Osteoblast (primary cell): ENCODE results near the gene MUC4. TPM values are rescaled to one million over a fixed set of nuclear protein-coding genes. Genes with fewer than 3 reads are reported as not detected.

Experiments
- DNase-seq: peaks from one replicate; pipeline ENCODE4 v3.0.0; 2011; ENCODE audit warnings: low spot score, mixed read lengths; ENCODE audit not compliant: insufficient read length; ENCODE audit errors: missing footprints
- H2AFZ ChIP-seq: 2 replicates; pipeline ENCODE4 v1.6.0; 2011; ENCODE audit warnings: mild to moderate bottlenecking, low read length
- H3K27ac ChIP-seq: 2 replicates; pipeline ENCODE4 v1.5.1; 2011; ENCODE audit warnings: mild to moderate bottlenecking, low read depth, low read length, moderate library complexity
- H3K27me3 ChIP-seq: 2 replicates; pipeline ENCODE4 v1.6.0; 2012; ENCODE audit warnings: mild to moderate bottlenecking, control low read depth, inconsistent platforms, low read length, moderate library complexity; ENCODE audit not compliant: insufficient read depth
- H3K36me3 ChIP-seq: 2 replicates; pipeline ENCODE4 v1.5.1; 2011; ENCODE audit warnings: mild to moderate bottlenecking, low read length, control low read depth, moderate library complexity; ENCODE audit not compliant: insufficient read depth
- H3K4me1 ChIP-seq: 2 replicates; pipeline ENCODE4 v1.5.1; 2011; ENCODE audit warnings: mild to moderate bottlenecking, low read length, control low read depth, moderate library complexity; ENCODE audit not compliant: insufficient read depth
- H3K4me2 ChIP-seq: 2 replicates; pipeline ENCODE4 v1.6.0; 2011; ENCODE audit warnings: mild to moderate bottlenecking, low read length; ENCODE audit not compliant: insufficient read depth
- H3K4me3 ChIP-seq: fragments of 200-600 bp; sonication (generic); 3 replicates; pipeline ENCODE4 v1.5.1; 2012; ENCODE audit warnings: mild to moderate bottlenecking, low read length, inconsistent platforms; ENCODE audit not compliant: insufficient read depth
- H3K79me2 ChIP-seq: 2 replicates; pipeline ENCODE4 v1.6.0; 2012; ENCODE audit warnings: mild to moderate bottlenecking, low read length, control low read depth, inconsistent platforms; ENCODE audit not compliant: insufficient read depth
- H3K9me3 ChIP-seq: 2 replicates; pipeline ENCODE4 v1.5.1; 2011; ENCODE audit warnings: low read depth, low read length, control low read depth
- H4K20me1 ChIP-seq: 2 replicates; pipeline ENCODE4 v1.6.0; 2012; ENCODE audit warnings: mild to moderate bottlenecking, low read length, control low read depth; ENCODE audit not compliant: insufficient read depth
- total RNA-seq: library from RNA; depleted of rRNA; stranded (reverse); fragments of >200 nt; gene quantifications from 2 replicates; pipeline ENCODE4 v1.2.3, GENCODE V29; 2012
- TF ChIP-seq, protein P1 (sequence below): IDR thresholded peaks from 2 replicates; pipeline ENCODE4 v1.5.1; 2011; ENCODE audit warnings: mild to moderate bottlenecking, low read depth, low read length, moderate library complexity; ENCODE audit errors: extremely low read depth

The MUC4 gene
- total RNA-seq, 1 donor = not detected

DNA sequence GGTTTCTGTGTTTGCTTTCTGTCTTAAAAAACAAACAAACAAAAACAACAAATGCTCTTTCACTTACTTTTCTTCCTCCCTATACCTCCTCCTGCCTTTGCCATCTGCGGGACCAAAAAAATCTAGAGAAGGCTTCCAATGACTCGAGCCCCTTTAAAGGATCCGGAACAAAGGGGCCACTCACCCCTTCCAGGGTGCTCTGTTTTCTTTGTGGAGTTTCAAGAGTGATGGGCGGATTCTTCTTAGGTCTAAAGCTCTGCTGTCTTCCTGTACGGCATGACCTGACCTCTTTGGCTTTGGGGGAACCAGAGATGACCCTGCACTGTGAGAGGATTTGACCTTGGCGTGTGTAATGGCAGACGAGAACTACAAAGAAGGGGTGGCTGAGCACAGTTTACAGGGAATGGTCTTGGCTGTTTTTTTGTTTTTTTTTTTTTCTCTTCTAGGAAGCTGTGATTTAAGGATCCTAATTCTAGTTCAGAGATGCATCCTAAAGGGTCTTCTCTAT is 93.2 kb downstream of the MUC4 start:
- H2AFZ ChIP-seq = no peak overlapping the region
- H4K20me1 ChIP-seq = peaks cover 3% of the 10 kb centered on the region
- H3K4me1 ChIP-seq = no peaks in the 10 kb centered on the region
- H3K79me2 ChIP-seq = no peaks in the 10 kb centered on the region
- no peak overlapping the region for H3K4me3 ChIP-seq
- no peaks in the 10 kb centered on the region for H3K36me3 ChIP-seq
- H3K9me3 ChIP-seq = no peaks in the 10 kb centered on the region
- TF ChIP-seq, protein P1, sequence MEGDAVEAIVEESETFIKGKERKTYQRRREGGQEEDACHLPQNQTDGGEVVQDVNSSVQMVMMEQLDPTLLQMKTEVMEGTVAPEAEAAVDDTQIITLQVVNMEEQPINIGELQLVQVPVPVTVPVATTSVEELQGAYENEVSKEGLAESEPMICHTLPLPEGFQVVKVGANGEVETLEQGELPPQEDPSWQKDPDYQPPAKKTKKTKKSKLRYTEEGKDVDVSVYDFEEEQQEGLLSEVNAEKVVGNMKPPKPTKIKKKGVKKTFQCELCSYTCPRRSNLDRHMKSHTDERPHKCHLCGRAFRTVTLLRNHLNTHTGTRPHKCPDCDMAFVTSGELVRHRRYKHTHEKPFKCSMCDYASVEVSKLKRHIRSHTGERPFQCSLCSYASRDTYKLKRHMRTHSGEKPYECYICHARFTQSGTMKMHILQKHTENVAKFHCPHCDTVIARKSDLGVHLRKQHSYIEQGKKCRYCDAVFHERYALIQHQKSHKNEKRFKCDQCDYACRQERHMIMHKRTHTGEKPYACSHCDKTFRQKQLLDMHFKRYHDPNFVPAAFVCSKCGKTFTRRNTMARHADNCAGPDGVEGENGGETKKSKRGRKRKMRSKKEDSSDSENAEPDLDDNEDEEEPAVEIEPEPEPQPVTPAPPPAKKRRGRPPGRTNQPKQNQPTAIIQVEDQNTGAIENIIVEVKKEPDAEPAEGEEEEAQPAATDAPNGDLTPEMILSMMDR = no peak
- no peak overlapping the region for H3K4me2 ChIP-seq
- peaks cover 33% of the 10 kb centered on the region for H3K27me3 ChIP-seq
- H3K27ac ChIP-seq = no peak overlapping the region
- peak; percentile 69 for DNase-seq

DNA sequence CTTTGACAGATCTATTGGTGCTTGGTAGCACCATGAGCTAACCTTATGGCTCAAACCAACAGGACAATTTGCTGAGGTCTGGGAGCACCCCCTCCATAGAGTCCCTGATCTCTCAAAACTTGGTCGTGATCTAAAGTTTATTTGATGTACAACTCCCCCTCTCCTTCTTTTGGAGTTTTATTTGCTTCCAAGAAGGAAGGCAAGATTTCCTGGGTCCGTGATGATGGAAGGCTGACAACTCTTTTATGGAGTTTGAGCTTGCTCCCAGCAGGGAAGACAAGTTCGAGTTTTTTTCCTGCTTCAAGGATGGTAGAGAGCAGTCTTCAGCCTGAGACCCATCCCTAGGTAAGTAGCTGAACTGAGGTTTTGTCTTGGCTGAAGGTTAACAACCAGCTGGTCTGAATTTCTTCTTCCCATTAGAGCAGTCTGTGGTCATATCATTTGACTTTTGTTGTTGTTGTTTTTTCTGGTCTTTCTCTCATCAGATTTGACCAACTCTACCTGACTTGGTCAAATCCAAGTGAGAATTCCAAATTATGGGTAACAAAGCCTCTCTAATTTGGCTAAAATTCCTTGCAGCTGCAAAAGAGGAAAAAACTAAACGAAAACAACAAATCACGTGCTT is 93.8 kb downstream of the MUC4 start:
- Histone ChIP-seq H4K20me1 (peaks cover 3% of the 10 kb centered on the region), H3K4me2 (no peak overlapping the region), H3K27ac (no peak overlapping the region), H3K9me3 (no peaks in the 10 kb centered on the region), H3K4me1 (no peaks in the 10 kb centered on the region), H3K4me3 (no peak overlapping the region), H2AFZ (no peak overlapping the region), H3K36me3 (no peaks in the 10 kb centered on the region), H3K27me3 (peaks cover 33% of the 10 kb centered on the region), H3K79me2 (no peaks in the 10 kb centered on the region)
- no peak for DNase-seq
- TF ChIP-seq, protein P1 = no peak

DNA sequence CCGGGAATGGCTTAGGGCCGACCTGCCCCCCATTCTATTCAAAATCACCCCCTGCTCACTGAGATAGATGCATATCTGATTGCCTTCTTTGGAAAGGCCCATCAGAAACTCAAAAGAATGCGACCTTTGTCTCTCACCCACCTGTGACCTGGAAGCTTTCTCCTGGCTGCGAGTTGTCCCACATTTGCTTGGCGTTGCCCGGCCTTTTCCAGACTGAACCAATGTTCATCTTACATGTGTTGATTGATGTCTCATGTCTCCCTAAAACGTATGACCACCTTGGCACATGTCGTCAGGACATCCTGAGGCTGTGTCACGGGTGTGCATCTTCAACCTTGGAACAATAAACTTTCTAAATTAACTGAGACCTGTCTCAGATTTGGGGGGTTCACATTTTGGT is 94.3 kb downstream of the MUC4 start:
- TF ChIP-seq, protein P1 = no peak
- peak; percentile 66 for DNase-seq

DNA sequence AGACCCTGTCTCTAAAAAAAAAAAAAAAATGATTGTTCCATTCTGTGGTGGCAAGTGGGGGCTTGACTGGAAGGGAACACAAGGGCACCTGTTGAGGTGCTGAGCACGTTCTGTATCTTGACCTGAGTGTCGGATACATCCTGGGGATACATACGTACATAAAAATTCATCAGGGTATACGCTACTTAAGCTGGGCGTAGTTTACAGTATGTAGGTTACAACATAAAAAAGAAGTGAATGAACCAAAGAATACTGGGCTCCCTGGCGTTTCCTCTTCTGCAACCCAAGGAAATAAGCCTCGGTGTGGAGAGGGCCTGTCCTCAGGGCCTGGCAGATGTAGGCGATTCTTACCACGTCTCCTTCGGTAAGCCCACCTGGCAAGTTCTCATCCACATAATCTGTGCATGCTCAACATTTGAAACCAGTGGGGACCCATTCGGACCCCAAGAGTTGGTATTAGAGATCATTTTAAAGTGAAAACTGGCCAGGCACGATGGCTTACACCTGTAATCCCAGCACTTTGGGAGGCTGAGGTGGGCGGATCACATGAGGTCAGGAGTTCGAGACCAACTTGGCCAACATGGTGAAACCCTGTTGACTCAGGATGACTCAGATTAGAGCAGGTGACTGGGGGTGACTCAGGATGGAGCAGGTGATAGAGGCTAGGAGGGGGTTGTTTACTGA is 96.0 kb downstream of the MUC4 start:
- Histone ChIP-seq H4K20me1 (peaks cover 3% of the 10 kb centered on the region), H3K9me3 (no peaks in the 10 kb centered on the region), H3K36me3 (no peaks in the 10 kb centered on the region), H3K4me1 (no peaks in the 10 kb centered on the region), H3K27ac (no peak overlapping the region), H3K4me2 (no peak overlapping the region), H3K27me3 (peaks cover 30% of the 10 kb centered on the region), H3K4me3 (no peak overlapping the region), H3K79me2 (no peaks in the 10 kb centered on the region), H2AFZ (no peak overlapping the region)
- TF ChIP-seq, protein P1 = no peak
- DNase-seq = peak; percentile 45

More for the DNA sequence above, 94.3 kb downstream of the MUC4 start:
- Histone ChIP-seq H3K36me3 (no peaks in the 10 kb centered on the region), H4K20me1 (peaks cover 3% of the 10 kb centered on the region), H2AFZ (no peak overlapping the region), H3K79me2 (no peaks in the 10 kb centered on the region), H3K9me3 (no peaks in the 10 kb centered on the region), H3K4me2 (no peak overlapping the region), H3K27ac (no peak overlapping the region), H3K27me3 (peaks cover 33% of the 10 kb centered on the region), H3K4me1 (no peaks in the 10 kb centered on the region), H3K4me3 (no peak overlapping the region)
